Breast epithelium (tissue), 3 donors: ENCODE measurements around the gene CATSPERZ.
"Not testable (repeated sequence)": the region's sequence is repeated elsewhere in the genome, so short reads cannot be mapped to it uniquely, and the experiment has no call there.

ENCODE experiments used
- POLR2A ChIP-seq: fragments of 450-650 bp; IDR thresholded peaks from one replicate; pipeline ENCODE4 v1.6.1; 2016; ENCODE audit warnings: antibody characterized with exemption, mild to moderate bottlenecking, moderate library complexity
- TF ChIP-seq, protein P1 (sequence below), 3 donors: fragments of 450-650 bp; IDR thresholded peaks; one replicate each; pipeline ENCODE4 v1.5.1; 2016 to 2017; ENCODE audit warnings: antibody characterized with exemption in 3 of 3, mild to moderate bottlenecking in 3 of 3, moderate library complexity in 3 of 3

GRCh38 chr11:64315667-64316526, 15.7 kb downstream of the CATSPERZ start:
- TF ChIP-seq, protein P1, sequence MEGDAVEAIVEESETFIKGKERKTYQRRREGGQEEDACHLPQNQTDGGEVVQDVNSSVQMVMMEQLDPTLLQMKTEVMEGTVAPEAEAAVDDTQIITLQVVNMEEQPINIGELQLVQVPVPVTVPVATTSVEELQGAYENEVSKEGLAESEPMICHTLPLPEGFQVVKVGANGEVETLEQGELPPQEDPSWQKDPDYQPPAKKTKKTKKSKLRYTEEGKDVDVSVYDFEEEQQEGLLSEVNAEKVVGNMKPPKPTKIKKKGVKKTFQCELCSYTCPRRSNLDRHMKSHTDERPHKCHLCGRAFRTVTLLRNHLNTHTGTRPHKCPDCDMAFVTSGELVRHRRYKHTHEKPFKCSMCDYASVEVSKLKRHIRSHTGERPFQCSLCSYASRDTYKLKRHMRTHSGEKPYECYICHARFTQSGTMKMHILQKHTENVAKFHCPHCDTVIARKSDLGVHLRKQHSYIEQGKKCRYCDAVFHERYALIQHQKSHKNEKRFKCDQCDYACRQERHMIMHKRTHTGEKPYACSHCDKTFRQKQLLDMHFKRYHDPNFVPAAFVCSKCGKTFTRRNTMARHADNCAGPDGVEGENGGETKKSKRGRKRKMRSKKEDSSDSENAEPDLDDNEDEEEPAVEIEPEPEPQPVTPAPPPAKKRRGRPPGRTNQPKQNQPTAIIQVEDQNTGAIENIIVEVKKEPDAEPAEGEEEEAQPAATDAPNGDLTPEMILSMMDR (IDR thresholded peaks at IDR 0.05) = not testable (repeated sequence)
- not testable (repeated sequence) for TF ChIP-seq POLR2A
